ENCODE results near the gene GPR161. TPM values are rescaled to one million over a fixed set of nuclear protein-coding genes. Genes with fewer than 3 reads are reported as not detected.
A peak's percentile ranks its signal among the peaks of the same experiment; 100 is the strongest.

Gene GPR161
- total RNA-seq, 1 donor from 2014 or later: 40.9 TPM

DNA sequence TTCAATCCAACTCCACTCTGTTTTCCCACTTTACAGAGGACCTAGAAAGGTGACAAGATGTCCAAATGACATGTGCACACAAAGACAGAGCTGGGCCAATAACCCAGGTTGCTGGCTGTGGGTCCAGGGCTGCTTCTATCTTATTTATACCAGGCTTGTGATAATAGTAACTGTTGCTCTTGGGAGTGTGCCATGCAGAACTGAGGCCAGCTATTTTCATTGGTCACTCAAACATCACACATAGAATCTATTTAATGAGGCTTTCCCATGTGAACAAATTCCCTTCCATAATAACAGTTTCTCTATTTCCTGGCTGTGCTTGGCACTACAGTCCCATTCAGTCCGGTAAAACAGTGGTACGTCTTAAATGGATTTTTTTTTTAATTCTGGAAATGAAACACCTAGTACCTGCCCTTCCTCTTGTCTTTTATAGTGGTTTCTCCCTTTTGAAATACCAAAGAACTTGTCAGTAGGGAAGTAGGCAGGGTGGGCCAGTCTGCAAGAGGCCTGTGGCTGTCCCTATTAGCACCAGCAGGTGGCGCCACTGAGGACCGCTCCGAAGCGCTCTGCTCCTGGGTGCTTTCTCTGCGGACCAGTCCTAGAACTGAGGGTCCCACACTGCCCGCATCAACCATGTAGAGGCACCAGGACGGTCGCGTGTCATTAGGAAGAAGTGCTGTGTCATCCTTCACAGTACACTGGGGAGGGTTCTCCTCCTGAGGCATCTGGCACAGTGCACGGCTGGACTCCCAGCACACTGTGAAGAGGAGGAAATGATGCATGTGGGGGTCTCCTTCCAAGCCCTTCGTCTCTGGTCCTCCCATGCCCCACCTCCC lies 52.1 kb downstream of the GPR161 start:
- no peak overlapping the region for H3K27ac Mint-ChIP-seq (ENCODE audit: unreplicated experiment)
- TF ChIP-seq, protein P1, sequence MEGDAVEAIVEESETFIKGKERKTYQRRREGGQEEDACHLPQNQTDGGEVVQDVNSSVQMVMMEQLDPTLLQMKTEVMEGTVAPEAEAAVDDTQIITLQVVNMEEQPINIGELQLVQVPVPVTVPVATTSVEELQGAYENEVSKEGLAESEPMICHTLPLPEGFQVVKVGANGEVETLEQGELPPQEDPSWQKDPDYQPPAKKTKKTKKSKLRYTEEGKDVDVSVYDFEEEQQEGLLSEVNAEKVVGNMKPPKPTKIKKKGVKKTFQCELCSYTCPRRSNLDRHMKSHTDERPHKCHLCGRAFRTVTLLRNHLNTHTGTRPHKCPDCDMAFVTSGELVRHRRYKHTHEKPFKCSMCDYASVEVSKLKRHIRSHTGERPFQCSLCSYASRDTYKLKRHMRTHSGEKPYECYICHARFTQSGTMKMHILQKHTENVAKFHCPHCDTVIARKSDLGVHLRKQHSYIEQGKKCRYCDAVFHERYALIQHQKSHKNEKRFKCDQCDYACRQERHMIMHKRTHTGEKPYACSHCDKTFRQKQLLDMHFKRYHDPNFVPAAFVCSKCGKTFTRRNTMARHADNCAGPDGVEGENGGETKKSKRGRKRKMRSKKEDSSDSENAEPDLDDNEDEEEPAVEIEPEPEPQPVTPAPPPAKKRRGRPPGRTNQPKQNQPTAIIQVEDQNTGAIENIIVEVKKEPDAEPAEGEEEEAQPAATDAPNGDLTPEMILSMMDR (IDR thresholded peaks at IDR 0.05; ENCODE audit: unreplicated experiment): peak; percentile 88
- H3K36me3 Mint-ChIP-seq (ENCODE audit: low read depth, unreplicated experiment): peaks cover 29% of the 10 kb centered on the region
- peaks cover 3% of the 10 kb centered on the region for H3K27me3 Mint-ChIP-seq (ENCODE audit: unreplicated experiment)
- H3K9me3 Mint-ChIP-seq (ENCODE audit: unreplicated experiment): no peaks in the 10 kb centered on the region
- H3K4me3 Mint-ChIP-seq (ENCODE audit: unreplicated experiment): no peak overlapping the region
- peak; percentile 77 for DNase-seq (ENCODE audit: low spot score)
- no peaks in the 10 kb centered on the region for H3K4me1 Mint-ChIP-seq (ENCODE audit: unreplicated experiment)

DNA sequence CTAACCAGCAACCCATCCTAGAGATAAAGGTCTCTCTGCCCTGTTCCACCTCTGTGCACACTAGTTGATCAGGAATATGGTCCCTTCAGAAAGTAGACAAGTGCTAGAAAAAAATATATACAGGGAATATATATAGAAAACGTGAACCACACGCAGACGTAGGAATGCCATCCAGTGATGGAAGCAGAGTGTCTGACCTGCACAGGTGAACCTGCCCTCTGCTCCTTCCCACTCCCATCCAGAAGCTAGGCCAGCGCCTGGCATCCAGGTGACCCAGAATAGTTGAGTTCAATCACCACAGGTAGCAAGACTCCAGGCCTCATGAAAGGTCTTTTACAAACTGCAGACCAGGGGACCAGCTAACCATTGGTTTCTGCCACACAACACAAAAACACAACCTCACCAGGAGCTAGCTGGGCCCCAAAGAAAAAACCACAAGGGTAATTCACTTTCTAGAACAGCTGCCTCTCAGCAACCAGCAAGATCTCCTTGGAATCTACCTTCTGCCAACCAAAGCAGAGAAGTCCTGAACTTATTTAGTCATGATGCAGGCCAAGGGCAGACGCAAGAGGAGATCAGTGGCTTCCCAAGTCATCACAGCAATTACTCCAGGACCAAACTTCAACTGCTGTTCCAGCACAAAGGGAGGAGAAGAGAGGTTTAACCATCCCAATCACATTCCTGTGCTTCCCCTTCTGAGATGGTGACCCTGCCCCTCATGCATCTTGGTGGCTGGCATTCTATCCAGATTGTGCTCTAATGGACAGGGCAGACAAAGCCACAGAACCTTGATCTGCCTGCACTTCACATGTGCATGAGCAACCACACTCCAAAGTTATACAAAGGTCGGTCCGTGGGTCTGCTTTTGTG lies 53.0 kb downstream of the GPR161 start:
- H3K36me3 Mint-ChIP-seq (ENCODE audit: low read depth, unreplicated experiment): peaks cover 24% of the 10 kb centered on the region
- no peaks in the 10 kb centered on the region for H3K4me1 Mint-ChIP-seq (ENCODE audit: unreplicated experiment)
- TF ChIP-seq, protein P1 (IDR thresholded peaks at IDR 0.05; ENCODE audit: unreplicated experiment): no peak
- H3K27ac Mint-ChIP-seq (ENCODE audit: unreplicated experiment): no peak overlapping the region
- no peak for DNase-seq (ENCODE audit: low spot score)
- no peak overlapping the region for H3K4me3 Mint-ChIP-seq (ENCODE audit: unreplicated experiment)
- peaks cover 3% of the 10 kb centered on the region for H3K27me3 Mint-ChIP-seq (ENCODE audit: unreplicated experiment)
- no peaks in the 10 kb centered on the region for H3K9me3 Mint-ChIP-seq (ENCODE audit: unreplicated experiment)

DNA sequence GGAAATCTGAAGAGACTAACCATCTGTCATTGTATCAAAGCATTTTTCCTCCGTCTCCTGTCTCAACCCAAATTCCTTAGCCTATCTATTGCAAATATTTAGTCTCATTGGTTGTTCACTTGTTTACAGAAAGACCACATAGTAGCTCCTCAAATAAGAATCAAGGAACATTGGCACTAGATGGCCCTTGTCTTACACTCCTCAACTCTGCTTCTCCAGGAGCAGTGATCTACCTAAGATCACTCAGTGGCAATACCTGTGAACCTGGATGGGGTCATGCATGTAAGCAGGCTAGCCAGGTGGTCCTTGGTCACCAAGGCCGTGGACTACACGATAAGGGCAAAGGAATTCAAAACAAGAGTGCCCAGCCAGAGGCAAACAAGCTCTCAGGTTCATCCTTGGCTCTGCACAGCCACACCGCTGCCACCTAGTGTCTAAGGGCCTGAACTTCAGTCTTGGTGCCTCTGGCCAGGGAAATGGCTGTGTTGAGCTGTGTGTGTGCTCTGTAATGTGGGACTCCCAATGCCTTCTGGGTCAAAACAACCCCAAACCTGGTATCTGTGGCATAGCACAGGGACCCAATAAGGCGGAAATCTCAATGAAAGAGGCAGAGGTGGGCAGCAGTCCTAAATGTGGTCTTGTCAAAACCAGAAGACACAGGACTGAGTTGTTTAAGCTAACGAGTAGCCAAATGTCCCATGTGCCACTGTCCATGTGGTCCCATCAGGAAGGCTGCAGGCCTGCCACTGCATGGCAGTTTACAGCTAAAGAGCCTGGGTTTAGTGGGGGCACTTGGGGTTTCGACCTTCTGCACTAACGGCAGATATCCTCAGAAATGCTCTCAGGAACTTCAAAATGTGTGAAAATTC lies 54.5 kb downstream of the GPR161 start:
- peak; percentile 84 for DNase-seq (ENCODE audit: low spot score)

DNA sequence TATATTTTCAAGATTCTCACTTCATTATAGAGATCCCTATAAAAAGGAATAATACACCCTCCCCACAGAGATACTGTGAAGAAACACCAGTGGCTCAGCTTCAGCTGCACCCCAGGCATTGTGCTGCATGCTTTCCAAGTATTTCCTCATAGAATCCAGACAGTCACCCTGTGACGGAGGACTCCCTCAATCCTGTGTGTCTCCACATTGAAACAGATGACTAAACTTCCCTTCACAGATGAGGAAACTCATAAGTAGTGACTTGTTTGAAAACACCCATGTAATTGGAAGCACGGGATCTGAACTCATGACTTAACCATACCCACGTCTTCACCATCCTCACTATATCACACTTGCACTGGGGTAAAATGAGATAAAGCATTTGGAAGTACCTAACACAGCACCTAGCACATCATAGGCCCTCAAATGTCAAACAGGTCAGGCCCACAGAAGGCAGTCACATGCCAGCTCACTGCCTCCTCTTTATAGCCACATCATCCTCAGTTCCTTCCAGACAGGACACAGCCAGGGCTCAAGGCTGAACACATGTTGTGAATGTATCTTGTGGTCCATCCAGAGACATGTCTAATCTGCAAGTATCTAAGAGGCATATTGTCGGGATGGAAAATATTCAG lies 55.2 kb downstream of the GPR161 start:
- TF ChIP-seq, protein P1 (IDR thresholded peaks at IDR 0.05; ENCODE audit: unreplicated experiment): no peak
- no peak for DNase-seq (ENCODE audit: low spot score)
- H3K4me1 Mint-ChIP-seq (ENCODE audit: unreplicated experiment): no peaks in the 10 kb centered on the region
- H3K4me3 Mint-ChIP-seq (ENCODE audit: unreplicated experiment): peak overlapping the region; percentile 23
- peaks cover 21% of the 10 kb centered on the region for H3K36me3 Mint-ChIP-seq (ENCODE audit: low read depth, unreplicated experiment)
- peak overlapping the region; percentile 31 for H3K27ac Mint-ChIP-seq (ENCODE audit: unreplicated experiment)
- peaks cover 2% of the 10 kb centered on the region for H3K27me3 Mint-ChIP-seq (ENCODE audit: unreplicated experiment)
- no peaks in the 10 kb centered on the region for H3K9me3 Mint-ChIP-seq (ENCODE audit: unreplicated experiment)

More for the DNA sequence above, 54.5 kb downstream of the GPR161 start:
- peaks cover 22% of the 10 kb centered on the region for H3K36me3 Mint-ChIP-seq (ENCODE audit: low read depth, unreplicated experiment)
- H3K27me3 Mint-ChIP-seq (ENCODE audit: unreplicated experiment): peaks cover 2% of the 10 kb centered on the region
- no peaks in the 10 kb centered on the region for H3K4me1 Mint-ChIP-seq (ENCODE audit: unreplicated experiment)
- no peaks in the 10 kb centered on the region for H3K9me3 Mint-ChIP-seq (ENCODE audit: unreplicated experiment)
- peak overlapping the region; percentile 23 for H3K4me3 Mint-ChIP-seq (ENCODE audit: unreplicated experiment)
- no peak overlapping the region for H3K27ac Mint-ChIP-seq (ENCODE audit: unreplicated experiment)
- TF ChIP-seq, protein P1 (IDR thresholded peaks at IDR 0.05; ENCODE audit: unreplicated experiment): peak; percentile 80

All from endothelial cell (in vitro differentiated cells).